Prostate gland (tissue), 2 donors: Measurements from ENCODE around the gene CHST15.

Source experiments
- CTCF ChIP-seq, 4 experiments: fragments of 200-600 bp in 2 of 4; fragments of 450-650 bp in 2 of 4; sonication (generic) in 2 of 4; IDR thresholded peaks; 1 replicate in 3 of 4; 2 replicates in 1 of 4; pipeline ENCODE4 v1.5.1; 2016 to 2019; ENCODE audit warnings: antibody characterized with exemption in 4 of 4, mild to moderate bottlenecking in 2 of 4, moderate library complexity in 2 of 4
- POLR2AphosphoS5 ChIP-seq: sonication (generic); formaldehyde crosslinking; IDR thresholded peaks from one replicate; pipeline ENCODE4 v1.6.1; 2017; ENCODE audit warnings: antibody characterized with exemption

DNA sequence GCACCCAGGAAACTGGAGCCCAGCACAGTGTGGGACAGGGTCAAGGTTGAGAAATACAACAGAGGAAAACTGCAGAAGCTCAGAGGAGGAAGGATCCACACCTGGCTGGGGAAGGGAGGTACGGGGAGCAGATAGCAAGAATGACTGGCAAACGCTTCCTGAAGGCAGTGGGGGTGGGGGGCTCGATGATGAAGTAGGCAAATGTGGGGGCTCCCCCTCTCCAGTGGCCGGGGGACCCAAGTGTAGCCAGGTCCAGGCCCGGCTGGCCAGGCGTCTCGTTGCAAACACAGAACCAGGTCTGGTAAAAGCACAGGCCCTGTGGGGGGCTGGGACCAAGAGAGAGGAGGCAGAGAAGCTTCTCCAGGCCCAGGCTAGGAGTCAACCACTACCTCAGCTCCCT is 7.7 kb downstream of the CHST15 start:
- TF ChIP-seq CTCF (IDR thresholded peaks at IDR 0.05), result no peak
- no peak for TF ChIP-seq POLR2AphosphoS5
